H1 (cell line): ENCODE measurements around the gene KRT84. TPM values are rescaled to one million over a fixed set of nuclear protein-coding genes. Genes with fewer than 3 reads are reported as not detected.

Experiments used
- BACH1 ChIP-seq: IDR thresholded peaks from 2 replicates; pipeline ENCODE4 v1.6.1; 2012; ENCODE audit warnings: low read length, improper control_type of control experiment
- BCL11A ChIP-seq, 2 experiments: IDR thresholded peaks; one replicate each; pipeline ENCODE4 v1.6.1; 2011; ENCODE audit warnings: low read depth in 2 of 2, low read length in 2 of 2, mild to moderate bottlenecking in 2 of 2
- CBX5 ChIP-seq: fragments of 300-800, 300-1000 bp; sonication (generic); IDR thresholded peaks from 2 replicates; pipeline ENCODE4 v1.7.1; 2016; ENCODE audit warnings: antibody characterized with exemption, low read length, low read depth
- CHD1 ChIP-seq: IDR thresholded peaks from 2 replicates; pipeline ENCODE4 v1.6.1; 2012; ENCODE audit warnings: low read depth, low read length, improper control_type of control experiment
- CHD7 ChIP-seq: fragments of 300-600 bp; sonication (generic); IDR thresholded peaks from 2 replicates; pipeline ENCODE4 v1.7.1; 2012; ENCODE audit warnings: low read length, moderate library complexity, mild to moderate bottlenecking, inconsistent platforms; ENCODE audit not compliant: insufficient replicate concordance
- E2F6 ChIP-seq: IDR thresholded peaks from 2 replicates; pipeline ENCODE4 v1.6.1; 2012; ENCODE audit warnings: inconsistent platforms
- EGR1 ChIP-seq: IDR thresholded peaks from 2 replicates; pipeline ENCODE4 v1.6.1; 2011; ENCODE audit warnings: low read depth, low read length, borderline replicate concordance
- KDM1A ChIP-seq: fragments of 200-600, 300-600 bp; sonication (generic); IDR thresholded peaks from 2 replicates; pipeline ENCODE4 v1.7.1; 2016; ENCODE audit warnings: mild to moderate bottlenecking, low read length, borderline replicate concordance
- POLR2AphosphoS5 ChIP-seq: IDR thresholded peaks from 2 replicates; pipeline ENCODE4 v1.6.1; 2011; ENCODE audit warnings: low read depth, low read length
- SAP30 ChIP-seq: fragments of 300-600 bp; sonication (generic); IDR thresholded peaks from 2 replicates; pipeline ENCODE4 v1.7.1; 2012; ENCODE audit warnings: low read length, moderate library complexity, mild to moderate bottlenecking, inconsistent platforms; ENCODE audit not compliant: insufficient read depth, insufficient replicate concordance
- polyA plus RNA-seq, 7 experiments: library from polyadenylated mRNA; depleted of rRNA in 3 of 7; stranded (reverse) in 5 of 7; unstranded in 2 of 7; fragments of >200 nt in 5 of 7; fragments of 200-250 nt in 2 of 7; gene quantifications; 1 replicate in 5 of 7; 2 replicates in 1 of 7; 4 replicates in 1 of 7; pipeline versions ENCODE4 v1.2.1 to v1.2.3, GENCODE V29; 2011 to 2013; ENCODE audit warnings: missing spikeins in 2 of 7, mixed read lengths in 2 of 7
- total RNA-seq: library from RNA; stranded (reverse); fragmentation: NEBNext Ultra II Directional; extraction: Animal tissue kit (Norgen Biotek cat#: 25700); gene quantifications from 2 replicates; pipeline ENCODE4 v1.2.1, GENCODE V29; 2021

Gene KRT84
- total and polyA plus RNA-seq, 2 of the 8 experiments (the other 6 are each of a cell fraction or from before 2014, with no cell fraction given), result not detected

GRCh38 chr12:52404951-52405350 lies 19.5 kb upstream of the KRT84 start (continued):
- TF ChIP-seq CHD7 (no peak), CHD1 (no peak), BACH1 (no peak), SAP30 (no peak), POLR2AphosphoS5 (no peak), KDM1A (no peak), EGR1 (no peak), E2F6 (no peak), BCL11A (IDR thresholded peaks at IDR 0.05; ENCODE audit: low read depth in 2 of 2, low read length in 2 of 2) (no peak), CBX5 (no peak)
